Measurements from ENCODE around the gene XYLT1.
"Not testable (repeated sequence)": the region's sequence is repeated elsewhere in the genome, so short reads cannot be mapped to it uniquely, and the experiment has no call there.

Gene XYLT1

DNA sequence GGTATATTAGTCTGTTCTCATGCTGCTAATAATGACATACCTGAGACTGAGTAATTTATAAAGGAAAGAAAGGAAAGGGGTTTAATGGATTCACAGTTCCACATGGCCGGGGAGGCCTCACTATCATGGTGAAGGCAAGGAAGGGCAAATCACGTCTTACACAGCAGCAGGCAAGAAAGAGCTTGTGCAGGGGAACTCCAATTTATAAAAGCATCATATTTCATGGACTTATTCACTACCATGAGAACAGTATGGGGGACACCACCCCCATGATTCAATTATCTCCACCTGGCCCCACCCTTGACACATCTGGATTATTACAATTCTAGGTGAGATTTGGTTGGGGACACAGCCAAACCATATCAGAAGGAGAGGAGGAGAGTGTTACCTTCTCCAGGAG lies 17.7 kb upstream of the XYLT1 start:
- FAIRE-seq = no peak

DNA sequence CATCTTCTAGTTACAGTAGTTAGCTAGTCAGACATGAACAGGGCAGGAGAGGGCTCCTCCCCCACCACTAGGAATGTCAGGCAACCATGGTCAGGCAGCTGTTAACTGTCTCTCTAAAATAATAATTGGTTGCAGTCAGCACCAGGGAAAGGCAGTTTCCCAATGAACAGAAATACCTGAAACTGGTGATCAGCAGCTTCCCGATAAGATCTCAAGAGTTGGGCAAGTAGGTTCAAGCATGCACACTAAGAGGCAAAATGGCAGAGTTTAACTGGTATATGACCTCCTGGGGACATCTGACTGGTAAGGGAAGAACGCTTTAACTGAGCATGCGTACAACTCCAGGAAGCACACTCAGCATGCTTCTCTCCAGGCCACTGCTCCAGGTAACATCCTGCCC lies 12.6 kb upstream of the XYLT1 start:
- FAIRE-seq = no peak

DNA sequence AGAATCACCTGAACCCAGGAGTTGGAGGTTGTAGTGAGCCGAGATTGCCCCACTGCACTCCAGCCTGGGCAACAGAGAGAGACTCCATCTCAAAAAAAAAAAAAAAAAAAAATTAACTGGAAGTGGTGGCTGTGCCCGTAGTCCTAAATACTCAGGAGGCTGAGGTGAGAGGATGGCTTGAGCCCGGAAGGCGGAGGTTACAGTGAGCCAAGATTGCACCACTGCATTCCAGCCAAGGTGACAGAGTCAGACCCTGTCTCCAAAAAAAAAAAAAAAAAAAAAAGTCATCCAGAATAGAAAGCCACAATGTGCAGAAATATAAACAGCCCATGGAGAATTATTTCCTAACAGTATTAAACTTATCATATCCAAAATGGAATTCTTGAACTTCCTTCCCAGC lies 11.6 kb upstream of the XYLT1 start:
- not testable (repeated sequence) for FAIRE-seq

DNA sequence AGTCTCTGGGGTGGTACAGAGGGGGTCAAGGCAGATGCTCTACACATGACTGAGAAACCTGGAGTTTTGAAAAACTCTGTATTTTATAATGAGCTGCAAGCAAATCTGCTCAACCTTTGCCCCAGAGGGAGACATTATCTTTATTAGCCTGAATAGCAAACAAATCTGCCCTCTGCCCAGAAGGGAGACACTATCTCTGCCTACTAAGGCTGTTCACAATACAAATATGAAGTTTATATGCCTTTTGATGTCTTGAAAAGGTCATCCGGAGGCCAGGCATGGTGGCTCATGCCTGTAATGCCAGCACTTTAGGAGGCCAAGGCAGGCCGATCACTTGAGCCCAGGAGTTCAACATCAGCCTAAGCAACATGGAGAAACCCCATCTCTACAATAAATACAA lies 11.0 kb upstream of the XYLT1 start:
- no peak for FAIRE-seq

DNA sequence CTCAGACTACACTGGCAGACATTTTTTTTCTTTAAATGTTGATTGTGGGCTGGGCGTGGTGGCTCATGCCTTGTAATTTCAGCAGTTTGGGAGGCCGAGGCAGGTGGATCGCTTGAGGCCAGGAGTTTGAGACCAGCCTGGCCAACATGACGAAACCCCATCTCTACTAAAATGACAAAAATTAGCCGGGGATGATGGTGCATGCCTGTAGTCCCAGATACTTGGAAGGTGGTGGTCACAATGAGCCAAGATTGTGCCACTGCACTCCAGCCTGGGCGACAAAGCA lies 6.4 kb upstream of the XYLT1 start:
- FAIRE-seq = not testable (repeated sequence)

DNA sequence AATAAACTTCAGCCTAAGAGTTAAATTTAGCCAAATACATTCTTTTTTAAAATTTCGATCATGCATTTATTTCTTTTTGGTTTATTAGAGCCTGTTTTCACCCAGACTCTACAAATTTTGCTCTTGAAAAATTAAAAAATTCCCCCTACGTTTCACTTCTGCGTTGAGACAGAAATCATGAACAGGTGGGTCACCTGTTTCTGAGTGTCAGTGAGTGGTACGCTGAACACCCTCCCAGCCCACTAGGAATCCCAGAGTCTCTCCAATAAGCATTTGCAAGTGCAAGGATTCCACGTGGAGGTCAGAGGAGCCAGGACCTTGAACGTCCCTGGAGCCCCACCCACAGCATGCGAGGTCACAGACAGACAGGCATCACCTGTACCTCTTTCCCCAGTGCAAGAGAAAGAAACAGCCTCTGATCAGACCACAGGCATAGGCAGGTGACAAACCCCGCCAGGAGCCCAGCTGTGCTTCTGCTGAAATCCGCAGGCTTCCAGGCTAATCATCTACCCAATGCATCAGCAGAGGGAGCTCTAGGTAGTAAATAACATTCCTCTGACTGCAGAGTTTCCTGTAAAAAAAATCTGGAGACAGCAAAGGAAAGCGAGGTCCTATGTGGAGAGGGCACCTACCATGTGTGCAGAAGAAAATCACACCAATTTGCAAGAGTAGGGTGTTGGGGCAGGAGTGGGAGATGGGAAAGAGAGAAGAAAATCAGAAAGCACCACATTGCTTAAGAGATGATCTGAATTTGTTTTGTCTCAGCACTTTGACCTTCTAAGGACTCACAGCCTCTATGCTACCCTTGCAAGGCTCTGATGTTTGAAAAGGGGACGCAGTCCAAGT lies 5.9 kb upstream of the XYLT1 start:
- peak; percentile 21 for FAIRE-seq

DNA sequence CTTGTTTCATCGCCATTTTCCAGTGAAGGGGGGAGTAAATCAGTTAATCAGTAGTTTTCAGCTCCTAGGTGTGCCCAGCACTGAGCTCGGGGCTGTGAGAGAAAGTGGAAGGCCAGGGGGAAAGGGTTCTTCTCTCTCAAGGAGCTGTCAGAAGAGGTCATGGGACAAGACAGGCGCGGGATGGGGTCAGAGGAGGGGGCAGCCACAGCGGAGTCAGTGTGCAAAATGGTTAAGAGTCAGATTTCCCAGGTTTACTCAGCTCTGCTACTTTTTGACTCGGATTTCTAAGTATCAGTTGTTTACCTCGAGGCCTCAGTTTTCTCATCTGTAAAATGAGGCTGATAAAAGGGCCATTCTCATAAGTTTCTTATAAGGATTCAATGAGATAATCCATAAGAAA lies 4.3 kb upstream of the XYLT1 start:
- no peak for FAIRE-seq

DNA sequence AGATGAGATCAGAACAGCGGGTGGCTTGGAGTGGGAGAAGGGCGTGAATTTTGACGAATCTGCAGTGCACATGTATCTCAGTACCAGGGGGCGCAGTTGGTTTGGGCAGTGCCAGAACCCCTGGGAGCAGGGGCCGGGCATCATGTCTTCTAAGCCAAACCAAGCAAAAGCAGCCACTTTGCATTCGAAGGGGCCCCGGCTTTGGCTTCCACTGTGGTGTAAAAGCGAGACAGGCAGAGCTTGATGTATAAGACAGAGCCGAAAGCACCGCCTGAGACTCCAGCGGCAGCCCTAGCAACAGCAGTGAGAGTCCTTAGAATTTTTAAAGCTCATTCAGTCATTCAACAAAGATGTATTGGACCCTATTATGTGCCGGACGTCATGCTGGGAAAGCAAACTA lies 3.8 kb upstream of the XYLT1 start:
- FAIRE-seq = no peak

DNA sequence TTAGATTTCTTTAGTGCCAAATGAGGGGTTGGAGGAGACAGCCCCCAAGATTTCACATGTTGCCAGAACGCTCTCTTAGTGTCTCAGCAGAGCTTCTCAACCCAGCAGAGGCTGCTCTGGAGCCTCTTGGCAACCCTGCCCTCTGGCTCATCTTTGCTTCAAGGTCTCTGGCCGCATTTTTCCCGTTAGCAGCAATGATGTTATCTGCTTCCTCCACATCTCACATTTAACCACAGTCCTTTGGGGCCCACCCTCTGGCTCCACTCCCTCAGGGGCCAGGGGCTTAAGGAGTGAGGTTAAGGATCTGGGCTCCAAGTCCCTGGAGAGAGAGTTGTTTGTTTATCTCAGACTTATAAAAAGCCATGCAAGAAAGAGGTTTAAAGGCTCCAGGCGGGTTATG lies 3.3 kb upstream of the XYLT1 start:
- no peak for FAIRE-seq

DNA sequence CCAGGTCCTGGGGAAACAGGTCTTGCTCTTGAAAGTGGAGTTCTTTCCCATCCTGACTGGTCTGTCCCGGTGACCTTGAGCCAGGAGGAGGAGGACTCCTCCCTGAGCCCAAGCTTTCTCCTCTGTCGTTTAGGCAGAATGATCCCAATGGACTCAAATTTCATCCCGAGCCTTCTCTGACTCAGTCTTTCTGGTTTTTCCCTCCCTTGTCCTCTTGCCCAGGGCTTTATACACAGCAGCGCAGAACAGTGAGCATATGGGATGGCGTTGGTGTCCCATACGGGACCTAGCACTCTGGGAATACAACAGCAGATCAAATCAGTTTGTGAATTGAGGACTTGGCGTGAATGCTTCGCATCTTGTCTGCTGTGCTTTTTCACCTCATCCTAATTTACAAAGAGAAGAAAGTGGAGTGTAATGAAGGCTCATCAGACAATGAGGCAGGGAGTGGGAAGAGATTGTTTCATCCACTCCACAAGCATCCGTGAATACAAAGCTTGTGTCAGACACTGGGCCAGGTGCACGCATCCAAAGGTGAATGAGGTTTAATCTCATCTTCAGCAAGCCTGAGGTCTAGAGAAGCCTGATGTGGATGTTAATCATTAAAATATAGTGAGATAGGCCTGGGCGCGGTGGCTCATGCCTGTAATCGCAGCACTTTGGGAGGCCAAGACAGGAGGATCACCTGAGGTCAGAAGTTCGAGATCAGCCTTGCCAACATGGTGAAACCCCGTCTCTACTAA lies 1.1 kb upstream of the XYLT1 start:
- FAIRE-seq = no peak

DNA sequence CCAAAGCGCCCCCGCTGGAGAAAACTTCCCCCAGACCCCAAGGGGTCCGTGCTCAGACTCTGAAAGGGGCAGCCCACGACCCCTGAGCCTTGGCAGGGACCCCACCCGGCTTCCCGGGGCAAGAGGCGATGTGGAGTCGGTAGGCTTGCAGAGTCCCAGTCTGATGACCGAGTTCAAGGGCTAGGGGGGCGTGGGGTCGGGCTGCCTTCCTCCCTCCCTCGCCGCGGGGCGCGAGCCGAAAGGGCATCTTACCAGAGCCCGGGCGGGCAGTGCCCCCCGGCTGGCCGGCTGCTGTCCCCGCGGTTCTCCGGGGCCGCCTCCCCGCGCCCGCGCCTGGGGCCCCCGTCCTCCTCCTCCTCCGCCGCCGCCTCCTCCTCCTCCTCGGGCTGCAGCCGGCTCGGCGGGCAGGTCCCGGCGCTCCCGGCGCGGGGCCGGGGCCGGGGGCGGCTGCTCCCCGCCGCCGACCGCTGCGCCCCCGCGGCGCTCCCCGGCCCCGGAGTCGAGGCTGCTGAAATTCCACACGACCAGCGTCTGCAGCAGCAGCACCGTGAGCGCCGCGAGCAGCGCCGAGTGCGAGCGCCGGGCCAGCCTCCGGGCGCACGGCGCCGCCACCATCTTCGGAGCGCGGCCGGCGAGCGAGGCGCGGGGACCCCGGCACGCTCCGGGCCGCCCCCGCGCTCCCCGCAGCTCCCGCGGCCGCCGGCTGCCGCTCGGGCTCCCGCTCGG lies 415 bp downstream of the XYLT1 start:
- FAIRE-seq = no peak

DNA sequence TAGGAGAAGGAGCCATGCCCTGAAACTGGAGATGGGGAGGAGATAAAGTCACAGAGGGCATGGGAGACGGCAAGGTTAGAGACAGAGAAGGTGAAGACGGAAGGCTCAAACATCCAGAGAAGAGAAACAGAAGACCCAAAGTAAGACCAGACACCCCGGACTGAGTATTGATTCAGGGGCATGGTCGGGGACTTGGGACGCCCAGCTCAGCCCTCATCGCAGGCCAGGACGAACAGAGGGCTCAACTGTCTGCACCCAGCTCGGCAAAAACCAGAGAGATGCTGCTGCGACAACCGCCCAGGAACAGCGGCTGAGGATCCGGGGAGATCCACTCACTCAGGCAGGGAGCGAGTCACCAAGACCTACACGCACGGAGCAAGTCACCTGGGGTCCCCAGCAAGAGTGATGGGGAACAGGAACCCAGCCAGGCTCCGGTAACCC lies 999 bp downstream of the XYLT1 start:
- FAIRE-seq = no peak

DNA sequence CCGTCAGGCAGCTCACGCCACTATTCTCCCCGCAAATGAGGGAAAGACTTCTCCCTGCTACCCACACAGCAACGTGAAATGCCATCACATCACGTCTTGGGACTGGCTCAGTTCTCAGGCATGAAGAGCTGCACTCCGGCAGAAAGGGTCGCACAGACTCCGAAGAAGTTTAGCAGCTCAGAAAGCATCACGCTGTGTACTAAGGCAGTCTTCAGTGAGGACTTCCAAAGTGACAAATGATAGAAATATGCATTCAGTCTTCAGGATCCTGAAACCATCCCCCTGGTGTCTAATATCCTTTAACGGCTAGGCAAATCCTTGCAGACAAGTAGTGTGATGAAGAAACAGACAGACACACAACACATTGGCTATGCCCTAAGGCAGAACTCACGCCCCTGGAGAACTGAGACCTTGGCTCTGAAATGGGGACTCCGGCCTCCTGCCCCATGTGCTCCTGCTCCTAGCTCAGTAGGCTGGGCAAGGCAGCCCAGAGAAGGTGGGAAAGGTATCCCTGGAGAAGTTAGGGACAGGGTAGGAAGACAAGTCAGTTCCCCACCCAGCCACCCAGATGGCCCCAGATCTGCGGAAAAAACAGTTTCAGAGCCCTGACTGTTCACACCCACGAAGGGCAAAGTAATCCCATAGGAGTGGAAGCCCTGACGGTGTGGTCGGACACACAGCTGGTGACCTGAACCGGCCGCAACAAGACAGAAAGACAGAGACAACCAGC lies 1.6 kb downstream of the XYLT1 start:
- FAIRE-seq = no peak

DNA sequence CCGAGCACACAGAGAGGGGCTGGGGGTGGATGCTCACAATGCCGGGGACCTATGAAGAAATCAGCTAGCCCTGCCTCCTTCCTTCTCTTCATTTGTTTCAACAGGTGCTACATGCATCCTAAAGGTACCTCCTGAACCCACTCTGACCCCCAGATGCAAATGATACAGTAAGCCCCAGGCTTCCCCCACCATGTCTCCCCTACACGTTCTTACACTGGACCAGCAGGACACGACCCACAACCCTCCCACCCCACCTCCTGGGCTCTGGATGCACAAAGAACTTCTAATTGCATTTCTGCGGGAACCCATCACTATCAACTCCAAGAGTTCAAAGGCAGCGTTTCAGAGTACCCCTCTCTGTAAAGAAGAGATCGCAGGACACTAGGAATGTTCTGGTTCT lies 2.1 kb downstream of the XYLT1 start:
- FAIRE-seq = no peak

DNA sequence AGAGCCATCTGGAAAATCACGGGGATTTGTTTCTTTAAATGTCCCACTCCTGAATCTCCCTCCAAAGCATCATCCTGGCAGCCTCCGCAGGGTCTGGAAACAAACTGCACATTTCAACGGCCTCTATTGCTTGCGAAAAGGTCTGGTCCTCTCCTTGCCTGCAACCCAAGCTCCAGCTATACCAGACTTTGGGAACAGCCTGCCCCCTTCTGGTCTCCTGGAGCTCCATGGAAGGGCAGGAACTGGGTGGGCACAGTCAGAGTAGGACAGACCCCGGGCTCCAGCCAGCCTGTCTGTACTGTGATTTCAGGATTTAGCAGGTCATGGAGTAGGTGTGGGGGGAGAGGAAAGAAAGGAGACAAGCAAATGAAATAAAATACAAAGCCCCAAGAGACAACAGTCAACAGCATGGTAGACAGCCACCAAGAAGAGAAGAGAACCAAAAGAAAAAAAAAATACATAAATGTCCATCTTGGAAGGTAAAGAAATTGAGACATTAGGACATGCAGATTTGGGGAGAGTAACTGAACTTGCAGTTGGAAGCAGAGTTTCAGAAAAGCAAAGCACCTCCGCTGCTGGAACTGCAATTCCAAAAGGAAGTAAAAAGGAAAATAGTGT lies 2.7 kb downstream of the XYLT1 start:
- no peak for FAIRE-seq

DNA sequence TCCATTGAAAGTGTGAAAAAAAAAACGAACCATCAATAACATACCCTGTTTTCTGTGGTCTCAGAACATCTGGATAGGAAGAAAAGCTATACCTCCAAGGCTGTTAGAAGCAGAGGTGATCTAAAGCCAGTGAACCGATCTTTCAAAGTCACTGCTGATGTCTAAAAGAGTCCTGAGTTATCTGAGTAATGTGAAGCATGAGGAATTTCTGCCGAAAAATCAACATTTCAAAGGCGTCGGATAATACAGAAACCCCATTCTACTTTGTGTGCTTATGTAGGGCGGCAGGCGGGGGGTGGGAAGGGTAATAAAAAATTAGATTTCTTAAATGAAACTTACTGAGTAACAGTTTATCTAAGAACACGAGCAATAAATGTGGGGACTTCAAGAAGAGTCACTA lies 3.9 kb downstream of the XYLT1 start:
- no peak for FAIRE-seq

DNA sequence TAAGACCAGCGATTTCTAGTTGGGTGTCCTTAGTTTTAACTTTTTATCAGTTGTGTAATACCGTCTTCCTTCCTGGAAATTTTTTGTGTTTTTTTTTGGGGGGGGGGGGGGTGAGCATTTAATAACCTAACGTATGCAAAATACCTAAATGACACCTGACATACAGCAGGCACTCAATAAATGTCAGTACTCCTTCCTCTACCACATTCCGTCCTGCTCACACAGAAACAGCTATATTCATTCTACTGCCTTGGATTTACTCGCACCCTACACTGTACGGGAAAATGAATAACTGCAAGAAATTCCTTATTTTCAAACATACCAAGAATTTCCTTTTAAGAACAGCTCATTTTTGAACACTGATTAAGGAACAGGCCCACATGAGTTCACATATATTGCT lies 5.3 kb downstream of the XYLT1 start:
- FAIRE-seq = no peak

DNA sequence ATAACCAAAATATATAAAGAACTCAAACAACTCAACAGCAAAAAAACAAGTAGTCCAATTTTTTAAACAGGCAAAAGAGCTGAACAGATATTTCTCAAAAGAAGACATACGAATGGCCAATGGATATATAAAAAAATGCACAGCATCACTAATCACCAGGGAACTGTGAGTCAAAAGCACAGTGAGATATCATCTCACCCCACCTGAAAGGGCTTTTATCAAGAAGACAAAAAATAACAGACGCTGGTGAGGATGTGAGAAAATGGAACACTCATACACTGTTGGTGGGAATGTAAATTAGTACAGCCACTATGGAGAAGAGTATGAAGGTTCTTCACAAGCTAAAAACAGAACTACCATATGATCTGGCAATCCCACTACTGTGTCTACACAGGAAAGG lies 7.4 kb downstream of the XYLT1 start:
- no peak for FAIRE-seq

DNA sequence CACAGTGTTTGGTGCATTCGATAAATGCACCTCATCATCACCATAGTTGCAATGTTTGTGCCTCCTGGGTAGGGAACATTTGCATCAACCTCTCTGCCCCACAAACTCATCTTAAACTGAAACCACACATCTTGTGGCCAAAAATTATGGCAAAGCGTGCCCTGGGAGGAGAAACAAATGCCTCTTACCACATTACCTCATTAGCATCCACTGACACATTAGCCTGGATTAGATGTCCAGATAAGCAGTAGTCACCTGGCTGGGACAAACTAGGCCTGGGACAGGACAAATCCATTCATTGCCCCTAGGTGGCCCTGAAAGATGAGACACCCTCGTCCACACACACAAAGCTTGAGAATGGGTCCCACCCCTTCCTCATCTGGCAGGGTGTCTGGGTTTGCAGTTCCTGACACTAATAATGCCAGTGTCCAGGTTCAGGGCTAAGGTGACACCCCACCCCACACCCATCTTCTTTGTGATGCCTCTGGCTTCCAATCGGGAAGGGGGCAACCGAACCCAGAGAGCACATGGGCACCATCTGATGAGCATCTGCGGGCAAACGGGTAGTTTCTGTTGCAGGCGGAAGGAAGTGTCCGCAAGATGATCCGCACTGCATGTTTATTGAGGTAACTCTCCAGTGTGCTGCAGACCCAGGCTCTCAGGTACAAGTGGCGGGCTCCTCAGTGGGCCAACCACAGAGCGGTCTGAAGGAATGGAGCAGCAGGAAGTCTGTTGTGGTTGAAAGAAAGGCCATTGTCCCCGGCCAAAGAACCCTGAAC lies 8.6 kb downstream of the XYLT1 start:
- FAIRE-seq = no peak

DNA sequence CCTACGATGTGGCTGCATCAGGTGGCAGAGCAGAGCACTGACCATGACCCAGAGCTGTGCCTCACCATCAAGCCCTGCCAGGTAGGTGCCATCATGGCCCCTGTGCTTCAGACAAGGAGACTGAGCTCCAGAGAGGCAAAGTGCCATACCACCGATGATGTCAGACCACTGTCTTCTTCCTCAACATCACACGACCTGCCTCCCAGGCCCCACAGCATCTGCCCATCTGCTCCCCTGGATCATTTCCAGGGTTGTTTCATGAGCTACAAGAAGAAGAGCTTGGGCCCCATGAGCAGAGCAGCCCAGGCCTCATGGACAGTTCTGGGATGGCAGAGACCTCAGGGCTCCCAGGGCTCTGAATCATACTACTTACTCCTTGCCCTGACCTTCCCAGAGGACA lies 9.9 kb downstream of the XYLT1 start:
- no peak for FAIRE-seq

DNA sequence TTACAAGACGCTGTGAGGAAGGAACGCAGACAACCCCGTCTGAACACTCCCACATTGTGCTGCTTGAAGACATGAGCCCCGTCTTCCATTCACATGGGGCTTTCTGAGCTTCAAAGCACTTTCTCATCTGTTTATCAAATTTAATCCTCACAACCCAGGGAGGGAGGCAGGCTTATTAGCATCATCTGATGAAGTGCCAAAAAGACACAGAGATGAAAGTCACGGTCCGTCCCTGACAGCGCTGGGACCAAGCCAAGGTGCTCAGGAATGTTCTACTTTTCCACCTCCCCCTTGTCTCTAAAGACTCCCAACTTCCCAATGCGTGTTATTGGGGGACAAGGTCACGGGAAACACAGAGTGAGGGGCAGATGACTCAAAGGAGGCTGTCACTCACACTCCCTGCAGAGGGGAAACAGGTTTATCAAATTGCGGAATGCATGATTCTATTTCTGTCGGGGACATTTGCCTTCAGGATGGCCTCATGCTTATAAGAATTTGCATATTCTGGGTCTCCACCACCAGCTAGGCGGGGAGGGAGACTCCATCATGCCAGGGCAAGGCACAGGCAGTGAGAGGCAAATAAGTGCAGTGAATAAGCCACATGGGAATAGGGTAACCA lies 10.7 kb downstream of the XYLT1 start:
- no peak for FAIRE-seq

DNA sequence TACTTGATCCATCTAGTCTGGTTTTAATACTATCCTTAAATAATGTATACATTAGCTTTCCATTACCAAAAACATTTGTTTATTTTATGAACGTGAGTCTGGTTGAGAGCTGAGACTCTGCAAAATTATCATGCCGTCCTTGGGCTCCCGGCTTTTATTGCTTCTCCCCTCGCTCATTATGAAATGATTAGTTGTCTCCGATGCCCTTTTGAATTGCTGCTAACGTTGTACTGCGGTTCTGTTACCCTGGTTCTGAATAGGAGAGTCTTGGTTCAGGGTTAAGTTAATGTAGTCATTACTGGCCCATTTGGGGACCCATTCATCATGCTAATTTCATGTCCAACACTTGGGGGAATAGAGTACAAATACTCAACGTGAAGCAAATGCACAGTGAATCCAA lies 12.8 kb downstream of the XYLT1 start:
- FAIRE-seq = no peak

Data from islet of Langerhans (tissue), 1 donor.